MM.1S (cell line): ENCODE data around the gene CEP250.

Experiments
- DNase-seq: peaks from one replicate; pipeline ENCODE4 v3.0.0-alpha.2; 2015
- H2AFZ ChIP-seq: fragments of 300-600 bp; sonication (generic); 2 replicates; pipeline ENCODE4 v1.6.0; 2016; ENCODE audit warnings: antibody characterized with exemption, low read length
- H3F3A ChIP-seq: fragments of 300-600 bp; sonication (generic); 2 replicates; pipeline ENCODE4 v1.6.1; 2016; ENCODE audit warnings: mild to moderate bottlenecking, antibody characterized with exemption, low read length, moderate library complexity, mixed read lengths; ENCODE audit not compliant: insufficient read depth
- H3K27ac ChIP-seq: fragments of 300-600 bp; sonication (generic); 2 replicates; pipeline ENCODE4 v1.5.1; 2016; ENCODE audit warnings: mild to moderate bottlenecking, low read length
- H3K27me3 ChIP-seq: fragments of 300-600 bp; sonication (generic); replicated peaks from 2 replicates; pipeline ENCODE4 v1.6.0; 2016; ENCODE audit warnings: low read length; ENCODE audit not compliant: insufficient read depth
- H3K36me3 ChIP-seq: fragments of 300-600 bp; sonication (generic); replicated peaks from 2 replicates; pipeline ENCODE4 v1.6.1; 2016; ENCODE audit warnings: mild to moderate bottlenecking, low read length, mixed read lengths; ENCODE audit not compliant: insufficient read depth
- H3K4me1 ChIP-seq: fragments of 300-600 bp; sonication (generic); 2 replicates; pipeline ENCODE4 v1.6.1; 2016; ENCODE audit warnings: low read length, mixed read lengths
- H3K4me2 ChIP-seq: fragments of 300-600 bp; sonication (generic); 2 replicates; pipeline ENCODE4 v1.6.0; 2016; ENCODE audit warnings: low read depth, low read length
- H3K4me3 ChIP-seq: fragments of 300-600 bp; sonication (generic); 2 replicates; pipeline ENCODE4 v1.5.1; 2016; ENCODE audit warnings: low read length, mixed read lengths
- H3K79me2 ChIP-seq: fragments of 300-600 bp; sonication (generic); 2 replicates; pipeline ENCODE4 v1.6.1; 2016; ENCODE audit warnings: mixed run types, low read length, mixed read lengths
- H3K9ac ChIP-seq: fragments of 300-600 bp; sonication (generic); 2 replicates; pipeline ENCODE4 v1.6.1; 2016; ENCODE audit warnings: low read length, mixed read lengths
- H3K9me2 ChIP-seq: fragments of 300-600 bp; sonication (generic); replicated peaks from 2 replicates; pipeline ENCODE4 v1.6.1; 2016; ENCODE audit warnings: mild to moderate bottlenecking, low read length, mixed read lengths; ENCODE audit not compliant: insufficient read depth
- H3K9me3 ChIP-seq: fragments of 300-600 bp; sonication (generic); replicated peaks from 2 replicates; pipeline ENCODE4 v1.6.1; 2016; ENCODE audit warnings: mild to moderate bottlenecking, low read length, mixed read lengths; ENCODE audit not compliant: insufficient read depth
- H4K20me1 ChIP-seq: fragments of 300-600 bp; sonication (generic); 2 replicates; pipeline ENCODE4 v1.6.1; 2016; ENCODE audit warnings: mild to moderate bottlenecking, low read length, moderate library complexity, mixed read lengths; ENCODE audit not compliant: insufficient read depth
- CTCF ChIP-seq: fragments of 300-600 bp; sonication (generic); IDR thresholded peaks from 2 replicates; pipeline ENCODE4 v1.5.1; 2016; ENCODE audit warnings: antibody characterized with exemption, low read length, mixed read lengths
- EZH2 ChIP-seq: fragments of 300-600 bp; sonication (generic); optimal IDR thresholded peaks from 2 replicates; pipeline ENCODE3; 2017; ENCODE audit warnings: low read depth, mild to moderate bottlenecking, antibody characterized with exemption, low read length, mixed read lengths
- EZH2phosphoT487 ChIP-seq: fragments of 300-600 bp; sonication (generic); IDR thresholded peaks from 2 replicates; pipeline ENCODE4 v1.6.1; 2018; ENCODE audit warnings: antibody characterized with exemption, low read length

CEP250 gene

GRCh38 chr20:35523298-35523888, 68.0 kb downstream of the CEP250 start:
- Histone ChIP-seq H3K4me1 (no peaks in the 10 kb centered on the region), H3K36me3 (no peaks in the 10 kb centered on the region), H3K79me2 (no peaks in the 10 kb centered on the region), H3K9ac (no peak overlapping the region), H3K27ac (no peak overlapping the region), H3K4me2 (no peak overlapping the region), H3K4me3 (no peak overlapping the region), H3F3A (no peaks in the 10 kb centered on the region), H3K27me3 (no peaks in the 10 kb centered on the region), H3K9me2 (no peaks in the 10 kb centered on the region), H3K9me3 (no peaks in the 10 kb centered on the region), H4K20me1 (no peaks in the 10 kb centered on the region), H2AFZ (no peak overlapping the region)
- TF ChIP-seq CTCF = peak; percentile 60
- TF ChIP-seq EZH2phosphoT487 = no peak
- no peak for DNase-seq

- no peaks in the 10 kb centered on the region for H3K36me3 ChIP-seq
- no peaks in the 10 kb centered on the region for H3K9me3 ChIP-seq
- DNase-seq = no peak
- TF ChIP-seq EZH2 (no peak), CTCF (no peak), EZH2phosphoT487 (no peak)
- no peak overlapping the region for H3K9ac ChIP-seq
- no peaks in the 10 kb centered on the region for H3K79me2 ChIP-seq
- H3F3A ChIP-seq = no peaks in the 10 kb centered on the region
- H3K4me2 ChIP-seq = no peak overlapping the region
- H2AFZ ChIP-seq = no peak overlapping the region
- H3K4me3 ChIP-seq = no peak overlapping the region
- no peaks in the 10 kb centered on the region for H3K4me1 ChIP-seq
- H3K9me2 ChIP-seq = no peaks in the 10 kb centered on the region
- no peak overlapping the region for H3K27ac ChIP-seq
- no peaks in the 10 kb centered on the region for H4K20me1 ChIP-seq
- H3K27me3 ChIP-seq = no peaks in the 10 kb centered on the region
These were observed 70.2 kb downstream of the CEP250 start for GRCh38 chr20:35525639-35526038.

- Histone ChIP-seq H3K27ac (no peak overlapping the region), H3K79me2 (no peaks in the 10 kb centered on the region), H4K20me1 (no peaks in the 10 kb centered on the region), H3K4me2 (no peak overlapping the region), H3K36me3 (no peaks in the 10 kb centered on the region), H3K9ac (no peak overlapping the region), H3K9me2 (no peaks in the 10 kb centered on the region), H2AFZ (no peak overlapping the region), H3K9me3 (no peaks in the 10 kb centered on the region), H3K4me1 (no peaks in the 10 kb centered on the region), H3K27me3 (no peaks in the 10 kb centered on the region), H3F3A (no peaks in the 10 kb centered on the region), H3K4me3 (no peak overlapping the region)
- DNase-seq = no peak
- no peak for TF ChIP-seq CTCF
- no peak for TF ChIP-seq EZH2phosphoT487
- no peak for TF ChIP-seq EZH2
These were observed 71.8 kb downstream of the CEP250 start for GRCh38 chr20:35527122-35527769.
